ENCODE data around the gene PIP5KL1.

- TF ChIP-seq CTCF (IDR thresholded peaks at IDR 0.05; ENCODE audit: poor library complexity, severe bottlenecking) (no peak), EZH2 (IDR thresholded peaks at IDR 0.05; ENCODE audit: borderline replicate concordance, insufficient read depth, low read length, poor library complexity, severe bottlenecking) (no peak), POLR2AphosphoS5 (IDR thresholded peaks at IDR 0.05) (no peak), RAD21 (conservative IDR thresholded peaks at IDR 0.05) (no peak), TAF1 (IDR thresholded peaks at IDR 0.05; ENCODE audit: low read depth) (no peak), EP300 (conservative IDR thresholded peaks at IDR 0.05; ENCODE audit: poor library complexity, severe bottlenecking) (no peak), MXI1 (conservative IDR thresholded peaks at IDR 0.05; ENCODE audit: poor library complexity, severe bottlenecking) (no peak), SMC3 (conservative IDR thresholded peaks at IDR 0.05; ENCODE audit: poor library complexity) (no peak)
- TF ChIP-seq, protein P1, sequence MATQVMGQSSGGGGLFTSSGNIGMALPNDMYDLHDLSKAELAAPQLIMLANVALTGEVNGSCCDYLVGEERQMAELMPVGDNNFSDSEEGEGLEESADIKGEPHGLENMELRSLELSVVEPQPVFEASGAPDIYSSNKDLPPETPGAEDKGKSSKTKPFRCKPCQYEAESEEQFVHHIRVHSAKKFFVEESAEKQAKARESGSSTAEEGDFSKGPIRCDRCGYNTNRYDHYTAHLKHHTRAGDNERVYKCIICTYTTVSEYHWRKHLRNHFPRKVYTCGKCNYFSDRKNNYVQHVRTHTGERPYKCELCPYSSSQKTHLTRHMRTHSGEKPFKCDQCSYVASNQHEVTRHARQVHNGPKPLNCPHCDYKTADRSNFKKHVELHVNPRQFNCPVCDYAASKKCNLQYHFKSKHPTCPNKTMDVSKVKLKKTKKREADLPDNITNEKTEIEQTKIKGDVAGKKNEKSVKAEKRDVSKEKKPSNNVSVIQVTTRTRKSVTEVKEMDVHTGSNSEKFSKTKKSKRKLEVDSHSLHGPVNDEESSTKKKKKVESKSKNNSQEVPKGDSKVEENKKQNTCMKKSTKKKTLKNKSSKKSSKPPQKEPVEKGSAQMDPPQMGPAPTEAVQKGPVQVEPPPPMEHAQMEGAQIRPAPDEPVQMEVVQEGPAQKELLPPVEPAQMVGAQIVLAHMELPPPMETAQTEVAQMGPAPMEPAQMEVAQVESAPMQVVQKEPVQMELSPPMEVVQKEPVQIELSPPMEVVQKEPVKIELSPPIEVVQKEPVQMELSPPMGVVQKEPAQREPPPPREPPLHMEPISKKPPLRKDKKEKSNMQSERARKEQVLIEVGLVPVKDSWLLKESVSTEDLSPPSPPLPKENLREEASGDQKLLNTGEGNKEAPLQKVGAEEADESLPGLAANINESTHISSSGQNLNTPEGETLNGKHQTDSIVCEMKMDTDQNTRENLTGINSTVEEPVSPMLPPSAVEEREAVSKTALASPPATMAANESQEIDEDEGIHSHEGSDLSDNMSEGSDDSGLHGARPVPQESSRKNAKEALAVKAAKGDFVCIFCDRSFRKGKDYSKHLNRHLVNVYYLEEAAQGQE (IDR thresholded peaks at IDR 0.05; ENCODE audit: borderline replicate concordance): no peak
Measured at GRCh38 chr9:127876764-127877562, 53.6 kb downstream of the PIP5KL1 start.

Data from neural cell (in vitro differentiated cells).